Body of pancreas (tissue), 4 donors: ENCODE data around the gene OTP. TPM values are rescaled to one million over a fixed set of nuclear protein-coding genes. Genes with fewer than 3 reads are reported as not detected.

Source experiments
- ATAC-seq: fragments of 150-250 bp; one replicate; pipeline ENCODE4 v1.9.1; 2016
- DNase-seq, 4 donors: peaks; one replicate each; pipeline ENCODE4 v3.0.0-alpha.2; 2019
- H3K27ac ChIP-seq, 4 donors: fragments of 200-600 bp; sonication (generic); 1 replicate in 3 of 4; 2 replicates in 1 of 4; pipeline versions ENCODE4 v1.5.1 to v1.6.1; 2016 to 2019; ENCODE audit warnings: mild to moderate bottlenecking in 1 of 4, mixed read lengths in 1 of 4, moderate library complexity in 1 of 4
- H3K27me3 ChIP-seq, 2 donors: fragments of 200-600 bp; sonication (generic); one replicate each; pipeline ENCODE4 v1.6.0; 2016; ENCODE audit warnings: mild to moderate bottlenecking in 1 of 2
- H3K36me3 ChIP-seq, 2 donors: fragments of 200-600 bp; sonication (generic); replicated peaks in 1 of 2; 2 replicates each; pipeline ENCODE4 v1.5.1; 2016; ENCODE audit warnings: low read depth in 2 of 2; ENCODE audit not compliant: insufficient read depth in 1 of 2
- H3K4me1 ChIP-seq: fragments of 200-600 bp; sonication (generic); one replicate; pipeline ENCODE4 v1.6.0; 2016
- H3K4me3 ChIP-seq, 2 donors: fragments of 200-600 bp; sonication (generic); 1 replicate in 1 of 2; 2 replicates in 1 of 2; pipeline ENCODE4 v1.5.1; 2016 to 2019
- H3K9me3 ChIP-seq, 3 donors: fragments of 200-600 bp; sonication (generic); 1 replicate in 2 of 3; 2 replicates in 1 of 3; pipeline ENCODE4 v1.5.1; 2016
- CTCF ChIP-seq, 7 experiments: fragments of 450-650 bp in 4 of 7; fragments of 200-600 bp in 3 of 7; sonication (generic) in 3 of 7; IDR thresholded peaks; one replicate each; pipeline ENCODE4 v1.5.1; 2016 to 2019; ENCODE audit warnings: antibody characterized with exemption in 7 of 7
- POLR2A ChIP-seq, 3 donors: fragments of 450-650 bp; IDR thresholded peaks; one replicate each; pipeline ENCODE4 v1.6.1; 2016; ENCODE audit warnings: antibody characterized with exemption in 3 of 3, mild to moderate bottlenecking in 2 of 3
- WGBS, 2 donors: methylation state at CpG; one replicate each; pipeline ENCODE4 v1.1.5; 2017; 5-methylcytosine and 5-hydroxymethylcytosine counted together
- intact Hi-C: fragments of 100-400 bp; cut with DNase I; formaldehyde crosslinking; loops from one replicate; pipeline ENCODE4 v1.15.1; 2023
- total RNA-seq, 2 donors: library from RNA; depleted of rRNA; stranded (reverse); fragments of >200 nt; gene quantifications; one replicate each; pipeline ENCODE4 v1.1.0, GENCODE V29; 2016

OTP gene
- total RNA-seq, 2 donors from 2014 or later, result not detected

- no peak overlapping the region for H3K27ac ChIP-seq
- peaks cover 0 to 10% (median 0%) of the 10 kb centered on the region in 3 donors for H3K9me3 ChIP-seq
- ATAC-seq (no peak), DNase-seq (no peak)
- no peak for TF ChIP-seq CTCF (IDR thresholded peaks at IDR 0.05)
- TF ChIP-seq POLR2A (IDR thresholded peaks at IDR 0.05), result no peak
- peaks cover 20% of the 10 kb centered on the region for H3K4me1 ChIP-seq
- intact Hi-C loops, result no loop called here
- no peaks in the 10 kb centered on the region for H3K36me3 ChIP-seq
- WGBS, 2 donors, result 10 to 16% methylated on average over 28 of the region's 28 CpGs
- no peak overlapping the region for H3K4me3 ChIP-seq
- peaks cover 10 to 61% of the 10 kb centered on the region in 2 donors for H3K27me3 ChIP-seq
Measured at GRCh38 chr5:77643654-77644370, 5.3 kb upstream of the OTP start.

- DNase-seq (no peak), ATAC-seq (no peak)
- no peak overlapping the region for H3K27ac ChIP-seq
- peaks cover 0 to 10% (median 0%) of the 10 kb centered on the region in 3 donors for H3K9me3 ChIP-seq
- WGBS, 2 donors, result 8 to 13% methylated on average over 15 to 21 of the region's 21 CpGs
- peaks cover 13 to 69% of the 10 kb centered on the region in 2 donors for H3K27me3 ChIP-seq
- TF ChIP-seq POLR2A (IDR thresholded peaks at IDR 0.05) (no peak), CTCF (IDR thresholded peaks at IDR 0.05) (no peak)
- peaks cover 23% of the 10 kb centered on the region for H3K4me1 ChIP-seq
- no peak overlapping the region for H3K4me3 ChIP-seq
- intact Hi-C loops, result no loop called here
- H3K36me3 ChIP-seq, result no peaks in the 10 kb centered on the region
Measured at GRCh38 chr5:77642738-77643653, 4.5 kb upstream of the OTP start.

- DNase-seq, result no peak
- no peak overlapping the region for H3K27ac ChIP-seq
- 12 to 22% methylated on average over 19 of the region's 19 CpGs for WGBS, 2 donors
- intact Hi-C loops, result no loop called here
- H3K9me3 ChIP-seq, result peaks cover 0 to 10% (median 0%) of the 10 kb centered on the region in 3 donors
- TF ChIP-seq CTCF (IDR thresholded peaks at IDR 0.05), result no peak
- TF ChIP-seq POLR2A (IDR thresholded peaks at IDR 0.05), result no peak
- peaks cover 27% of the 10 kb centered on the region for H3K4me1 ChIP-seq
- ATAC-seq, result no peak
- peaks cover 13 to 78% of the 10 kb centered on the region in 2 donors for H3K27me3 ChIP-seq
- H3K4me3 ChIP-seq, result no peak overlapping the region
- H3K36me3 ChIP-seq, result no peaks in the 10 kb centered on the region
Measured at GRCh38 chr5:77641963-77642737, 3.6 kb upstream of the OTP start.

- H3K27ac ChIP-seq, result no peak overlapping the region
- TF ChIP-seq CTCF (IDR thresholded peaks at IDR 0.05) (no peak), POLR2A (IDR thresholded peaks at IDR 0.05) (no peak)
- no peak for ATAC-seq
- WGBS, 2 donors, result 12 to 17% methylated on average over 23 of the region's 23 CpGs
- peaks cover 13 to 84% of the 10 kb centered on the region in 2 donors for H3K27me3 ChIP-seq
- intact Hi-C loops, result no loop called here
- H3K4me1 ChIP-seq, result peaks cover 30% of the 10 kb centered on the region
- DNase-seq, result no peak
- H3K36me3 ChIP-seq, result no peaks in the 10 kb centered on the region
- peaks cover 0 to 10% (median 0%) of the 10 kb centered on the region in 3 donors for H3K9me3 ChIP-seq
- H3K4me3 ChIP-seq, result no peak overlapping the region
Measured at GRCh38 chr5:77641397-77641943, 3.0 kb upstream of the OTP start.
